GM23338 (cell line): ENCODE data around the gene LRBA.

Experiments used
- CREB1 ChIP-seq: fragments of 250-450 bp; sonication (Bioruptor Pico); IDR thresholded peaks from 2 replicates; pipeline ENCODE4 v1.5.0; 2020; ENCODE audit warnings: low read depth, mild to moderate bottlenecking, moderate library complexity
- CTCF ChIP-seq, 2 experiments: fragments of 200-600 bp in 1 of 2; sonication (generic) in 1 of 2; conservative IDR thresholded peaks; 2 replicates each; pipeline versions ENCODE4 v1.5.1 to v1.6.1; 2016 to 2017; ENCODE audit warnings: antibody characterized with exemption in 2 of 2, low read depth in 2 of 2, mild to moderate bottlenecking in 2 of 2, moderate library complexity in 1 of 2
- POLR2AphosphoS5 ChIP-seq: IDR thresholded peaks from 2 replicates; pipeline ENCODE4 v1.6.1; 2016; ENCODE audit warnings: antibody characterized with exemption, low read depth

GRCh38 chr4:150258569-150258968, 756.5 kb downstream of the LRBA start:
- TF ChIP-seq POLR2AphosphoS5, result no peak
- TF ChIP-seq CTCF (conservative IDR thresholded peaks at IDR 0.05; ENCODE audit: low read depth in 2 of 2), result no peak
- no peak for TF ChIP-seq CREB1
